ES-I3 (cell line): ENCODE measurements around the gene ABCA12.

Experiments used
- H3K36me3 ChIP-seq: 2 replicates; pipeline ENCODE4 v1.6.1; 2013; ENCODE audit warnings: mild to moderate bottlenecking, low read length, control low read depth, moderate library complexity; ENCODE audit not compliant: insufficient read depth
- H3K4me1 ChIP-seq: 2 replicates; pipeline ENCODE4 v1.6.1; 2013; ENCODE audit warnings: mild to moderate bottlenecking, control low read depth, low read length; ENCODE audit not compliant: insufficient read depth
- H3K9ac ChIP-seq: 2 replicates; pipeline ENCODE4 v1.6.1; 2013; ENCODE audit warnings: low read depth, mild to moderate bottlenecking, low read length, moderate library complexity
- H3K9me3 ChIP-seq: 2 replicates; pipeline ENCODE4 v1.6.1; 2013; ENCODE audit warnings: mild to moderate bottlenecking, low read length, moderate library complexity; ENCODE audit not compliant: control insufficient read depth, insufficient read depth

ABCA12 gene

DNA sequence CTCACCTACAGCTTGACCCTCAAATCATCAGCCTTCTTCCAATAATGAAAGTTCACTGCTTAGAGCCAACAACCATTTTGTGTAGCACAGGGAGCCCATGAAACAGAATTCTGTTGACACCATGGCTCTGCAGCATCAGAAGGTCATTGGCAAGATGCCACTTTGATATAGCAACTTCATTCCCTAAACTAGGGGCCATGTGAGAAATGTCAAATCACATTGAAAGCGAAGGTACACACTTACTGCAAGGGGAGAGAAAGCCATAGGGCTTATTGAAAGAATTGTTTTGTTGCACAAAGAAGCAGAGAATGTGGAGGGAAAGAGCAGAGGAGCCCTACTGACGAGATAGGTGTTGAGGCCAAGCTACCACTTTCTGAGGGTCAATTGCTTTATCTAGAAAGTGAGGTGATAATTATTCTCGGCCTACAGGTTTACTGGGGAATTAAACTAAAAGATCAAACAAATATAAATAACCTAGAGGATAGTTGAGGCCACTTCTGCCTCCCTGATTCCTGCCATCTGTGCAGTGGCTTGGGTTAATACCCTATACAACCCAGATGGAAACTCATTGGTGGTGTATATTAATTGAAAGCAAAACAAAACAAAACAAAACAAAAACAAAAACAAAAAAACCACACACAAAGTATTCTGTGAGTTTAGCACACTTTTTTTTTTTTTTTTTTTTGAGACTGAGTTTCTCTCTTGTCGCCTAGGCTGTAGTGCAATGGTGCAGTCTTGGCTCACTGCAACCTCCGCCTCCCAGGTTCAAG is 5.9 kb upstream of the ABCA12 start:
- no peaks in the 10 kb centered on the region for H3K4me1 ChIP-seq
- H3K9ac ChIP-seq: no peak overlapping the region

GRCh38 chr2:215143458-215143857 is 5.0 kb upstream of the ABCA12 start:
- Histone ChIP-seq H3K9ac (no peak overlapping the region), H3K36me3 (no peaks in the 10 kb centered on the region), H3K4me1 (no peaks in the 10 kb centered on the region), H3K9me3 (no peaks in the 10 kb centered on the region)

More for the DNA sequence above, 5.9 kb upstream of the ABCA12 start:
- H3K36me3 ChIP-seq: no peaks in the 10 kb centered on the region
- no peaks in the 10 kb centered on the region for H3K9me3 ChIP-seq

DNA sequence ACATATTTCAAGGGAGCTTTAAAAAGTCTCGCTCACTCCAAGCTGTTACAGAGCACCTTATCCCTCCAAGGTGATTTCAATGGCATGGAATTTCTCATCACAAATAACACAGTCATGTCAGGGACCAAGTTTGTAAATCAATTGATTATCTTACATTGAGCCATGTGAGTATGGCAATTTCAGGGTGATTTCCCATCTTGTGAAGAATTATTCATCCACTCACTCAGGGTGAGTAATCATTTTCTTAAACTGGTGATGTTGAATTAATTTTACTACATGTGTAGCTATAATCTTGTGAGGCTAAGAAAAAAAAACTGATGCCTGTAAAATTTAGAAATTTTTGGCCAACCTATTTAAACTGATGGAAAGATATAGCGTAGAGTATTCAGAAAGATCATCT is 3.3 kb upstream of the ABCA12 start:
- no peak overlapping the region for H3K9ac ChIP-seq
- no peaks in the 10 kb centered on the region for H3K9me3 ChIP-seq
- peaks cover 6% of the 10 kb centered on the region; the same call in 1 of the 2 replicates for H3K4me1 ChIP-seq
- H3K36me3 ChIP-seq: no peaks in the 10 kb centered on the region

GRCh38 chr2:215140166-215140707 is 1.8 kb upstream of the ABCA12 start:
- peaks cover 8% of the 10 kb centered on the region; the same call in 1 of the 2 replicates for H3K4me1 ChIP-seq
- no peak overlapping the region for H3K9ac ChIP-seq
- no peaks in the 10 kb centered on the region for H3K9me3 ChIP-seq
- no peaks in the 10 kb centered on the region for H3K36me3 ChIP-seq

DNA sequence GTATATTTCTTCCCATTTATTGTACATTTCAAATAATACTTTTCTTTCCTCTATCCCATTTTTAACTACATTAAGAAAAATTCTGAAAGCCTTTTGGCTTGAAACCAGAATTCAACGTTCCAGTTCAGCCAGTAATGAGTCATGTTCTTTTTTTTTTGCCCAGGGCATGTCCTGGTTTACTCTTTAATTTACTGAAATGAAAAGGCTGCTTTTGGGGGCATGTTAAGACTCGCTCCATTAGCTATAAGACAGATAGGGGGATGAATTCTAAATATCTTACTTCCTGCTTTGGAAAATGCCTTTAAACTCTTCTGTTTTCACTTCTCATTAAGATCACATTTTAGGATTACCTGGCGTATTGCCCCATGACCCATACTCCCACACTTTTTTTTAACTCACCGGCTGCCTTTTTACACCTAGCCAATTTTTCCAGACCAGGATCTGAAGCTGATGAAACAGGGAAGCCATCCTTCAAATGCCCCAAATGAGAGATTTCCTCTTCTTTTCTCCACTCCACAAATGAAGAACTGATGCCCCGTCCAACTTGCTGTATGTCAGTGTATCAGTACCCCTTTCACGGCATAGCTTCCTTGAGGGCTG is 585 bp downstream of the ABCA12 start:
- H3K9me3 ChIP-seq: no peaks in the 10 kb centered on the region
- H3K36me3 ChIP-seq: no peaks in the 10 kb centered on the region
- H3K9ac ChIP-seq: no peak overlapping the region
- peaks cover 8% of the 10 kb centered on the region; the same call in 1 of the 2 replicates for H3K4me1 ChIP-seq

DNA sequence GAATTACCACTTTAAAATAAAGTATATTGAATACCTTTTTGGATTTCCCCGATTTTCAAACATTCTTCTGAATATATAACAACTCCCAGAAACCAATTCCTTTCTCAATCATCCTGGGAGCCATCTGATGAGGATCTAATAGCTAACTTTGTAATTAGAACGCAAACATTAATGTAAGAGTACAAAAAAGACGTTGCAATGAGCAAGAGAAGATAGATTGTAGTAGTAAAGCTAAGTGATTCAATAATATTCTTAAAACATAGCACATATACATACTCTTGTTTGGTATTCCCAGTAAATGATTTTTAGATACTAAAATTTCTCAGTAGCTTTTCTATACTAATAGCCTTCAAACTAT is 1.1 kb downstream of the ABCA12 start:
- no peaks in the 10 kb centered on the region for H3K9me3 ChIP-seq
- no peak overlapping the region for H3K9ac ChIP-seq
- no peaks in the 10 kb centered on the region for H3K36me3 ChIP-seq
- H3K4me1 ChIP-seq: peaks cover 8% of the 10 kb centered on the region; the same call in 1 of the 2 replicates

DNA sequence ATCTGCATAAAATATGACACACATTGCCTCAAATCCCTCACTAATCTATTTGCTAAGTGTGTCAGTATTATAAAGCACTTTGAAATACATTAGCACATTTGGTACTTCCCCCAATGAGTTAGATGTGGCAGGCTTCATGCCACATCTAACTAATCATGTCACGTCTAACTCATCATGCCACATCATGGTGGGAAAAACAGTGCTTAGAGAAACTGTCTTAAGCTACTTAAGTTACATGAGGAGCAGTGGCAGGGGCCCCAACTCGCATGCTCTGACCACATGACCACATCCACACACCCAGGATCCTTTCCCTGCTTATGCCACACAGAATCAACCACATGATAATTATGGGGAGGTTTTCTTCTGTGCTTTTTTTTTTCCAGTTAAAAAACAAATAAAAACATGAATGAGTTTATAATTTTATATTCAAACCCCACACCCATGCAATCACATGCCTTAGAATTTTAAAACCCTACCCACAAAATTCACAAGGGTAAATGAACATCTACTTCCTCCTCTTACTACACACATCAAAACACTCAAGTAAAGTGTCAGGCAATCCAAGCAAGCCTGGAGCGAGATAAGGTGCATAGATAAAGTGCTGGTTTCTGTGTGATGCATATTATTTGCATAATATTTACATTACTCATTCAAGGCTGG is 1.6 kb downstream of the ABCA12 start:
- H3K36me3 ChIP-seq: no peaks in the 10 kb centered on the region
- H3K9ac ChIP-seq: no peak overlapping the region

GRCh38 chr2:215120401-215120800 is 18.0 kb downstream of the ABCA12 start:
- Histone ChIP-seq H3K9me3 (no peaks in the 10 kb centered on the region), H3K36me3 (no peaks in the 10 kb centered on the region), H3K4me1 (no peaks in the 10 kb centered on the region), H3K9ac (no peak overlapping the region)

More for the DNA sequence above, 1.6 kb downstream of the ABCA12 start:
- H3K9me3 ChIP-seq: no peaks in the 10 kb centered on the region
- peaks cover 8% of the 10 kb centered on the region; the same call in 1 of the 2 replicates for H3K4me1 ChIP-seq

DNA sequence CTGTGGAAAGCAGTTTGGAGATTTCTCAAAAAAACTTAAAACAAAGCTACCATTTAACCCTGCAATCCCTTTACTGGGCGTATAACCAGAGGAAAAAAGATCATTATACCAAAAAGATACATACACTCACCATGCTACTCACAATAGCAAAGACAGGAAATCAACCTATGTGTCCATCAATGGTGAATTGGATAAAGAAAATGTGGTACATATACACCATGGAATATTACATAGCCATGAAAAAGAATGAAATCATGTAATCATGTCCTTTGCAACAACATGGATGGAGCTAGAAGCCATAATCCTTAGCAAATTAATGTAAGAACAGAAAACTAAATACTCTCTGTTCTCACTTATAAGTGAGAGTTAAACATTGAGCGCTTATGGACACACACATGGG is 18.6 kb downstream of the ABCA12 start:
- Histone ChIP-seq H3K9me3 (no peaks in the 10 kb centered on the region), H3K4me1 (no peaks in the 10 kb centered on the region), H3K9ac (no peak overlapping the region), H3K36me3 (no peaks in the 10 kb centered on the region)

DNA sequence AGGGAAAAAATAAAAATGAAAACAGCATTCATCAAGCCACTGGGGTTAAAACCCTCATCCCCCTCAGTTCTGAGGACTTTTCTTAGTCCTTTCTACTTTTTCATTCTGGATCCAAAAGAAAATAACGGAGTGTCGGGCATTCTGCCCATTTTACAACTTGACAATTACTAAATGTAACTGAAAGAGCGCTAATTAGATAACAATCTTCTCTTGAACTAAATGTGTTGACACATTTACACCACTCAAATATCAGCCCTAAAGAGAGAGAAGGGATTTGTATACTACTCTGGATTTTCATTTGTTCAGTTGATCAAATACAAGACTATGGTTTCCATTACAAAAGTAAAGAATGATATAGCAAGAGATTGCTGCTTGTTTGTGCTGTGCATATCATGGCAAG is 27.5 kb downstream of the ABCA12 start:
- Histone ChIP-seq H3K9ac (no peak overlapping the region), H3K9me3 (no peaks in the 10 kb centered on the region), H3K4me1 (no peaks in the 10 kb centered on the region), H3K36me3 (no peaks in the 10 kb centered on the region)

DNA sequence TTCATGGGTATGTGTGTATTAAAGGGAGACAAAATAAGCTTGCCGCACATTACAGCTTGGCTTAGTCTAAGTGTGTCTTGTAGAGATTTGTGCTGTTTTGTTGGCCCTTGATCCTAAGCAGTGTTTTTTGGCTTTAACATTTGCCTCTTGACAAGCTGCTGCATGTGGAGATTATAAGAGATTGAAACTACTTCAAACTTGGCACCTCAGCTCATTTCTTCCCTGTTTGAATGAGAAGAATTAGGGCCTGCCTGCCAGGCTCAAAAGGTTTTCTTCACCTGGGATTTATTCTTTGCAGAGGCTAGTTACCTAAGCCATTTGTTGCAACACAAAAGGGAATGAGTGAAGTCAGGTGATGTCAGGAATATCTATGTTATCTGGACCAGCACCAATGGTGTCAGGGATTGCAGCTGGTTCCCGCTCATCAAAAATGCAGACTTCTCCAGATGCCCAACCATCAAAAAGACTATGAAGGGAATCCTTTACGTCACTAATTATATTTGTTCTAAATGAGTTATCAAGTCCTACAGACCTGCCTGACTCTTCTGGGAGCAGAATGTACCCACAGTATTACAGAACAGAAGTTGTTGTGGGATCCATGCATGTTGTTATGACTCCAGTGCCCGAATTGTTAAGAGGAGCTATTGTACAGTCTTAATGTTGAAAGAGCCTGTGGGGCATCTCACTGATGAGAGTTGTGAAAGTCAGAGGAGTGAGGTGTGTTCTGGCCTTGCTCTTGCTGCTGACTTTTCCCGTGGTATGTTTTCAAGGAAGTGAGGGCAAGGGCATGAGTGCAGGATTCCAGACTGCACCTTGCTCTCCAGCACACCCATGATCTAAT is 31.0 kb downstream of the ABCA12 start:
- H3K4me1 ChIP-seq: no peaks in the 10 kb centered on the region
- H3K9ac ChIP-seq: no peak overlapping the region
- no peaks in the 10 kb centered on the region for H3K9me3 ChIP-seq

GRCh38 chr2:215105607-215106354 is 32.6 kb downstream of the ABCA12 start:
- Histone ChIP-seq H3K4me1 (no peaks in the 10 kb centered on the region), H3K9me3 (no peaks in the 10 kb centered on the region), H3K36me3 (no peaks in the 10 kb centered on the region), H3K9ac (no peak overlapping the region)

More for the DNA sequence above, 31.0 kb downstream of the ABCA12 start:
- H3K36me3 ChIP-seq: no peaks in the 10 kb centered on the region

- Histone ChIP-seq H3K36me3 (no peaks in the 10 kb centered on the region), H3K9ac (no peak overlapping the region), H3K9me3 (no peaks in the 10 kb centered on the region)
Measured at GRCh38 chr2:215104226-215104625, 34.2 kb downstream of the ABCA12 start.

More at GRCh38 chr2:215104226-215104625, 34.2 kb downstream of the ABCA12 start:
- no peaks in the 10 kb centered on the region for H3K4me1 ChIP-seq
